8988T (cell line): ENCODE data around the gene RIMOC1.
"Not testable (repeated sequence)": the region's sequence is repeated elsewhere in the genome, so short reads cannot be mapped to it uniquely, and the experiment has no call there.

Experiments used
- DNase-seq: peaks from one replicate; pipeline ENCODE4 v3.0.0; 2011

Gene RIMOC1

GRCh38 chr5:41891066-41891707, 13.0 kb upstream of the RIMOC1 start:
- DNase-seq = no peak

DNA sequence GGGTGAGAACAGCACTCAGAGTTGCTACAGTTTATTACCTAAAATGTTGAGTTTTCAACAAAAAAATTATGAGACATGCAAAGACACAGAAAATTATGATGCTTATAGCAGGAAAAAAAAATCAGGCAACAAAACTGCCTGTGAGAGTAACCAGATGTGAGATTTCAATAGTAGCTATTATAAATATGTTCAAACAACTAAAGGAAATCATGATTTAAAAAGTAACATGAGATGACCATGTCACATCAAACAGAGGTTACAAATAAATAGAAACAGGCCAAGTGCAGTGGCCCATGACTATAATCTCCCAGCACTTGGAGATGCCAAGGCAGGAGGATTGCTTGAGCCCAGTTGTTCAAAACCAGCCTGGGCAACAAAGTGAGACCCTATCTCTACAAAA, 12.1 kb upstream of the RIMOC1 start:
- no peak for DNase-seq

DNA sequence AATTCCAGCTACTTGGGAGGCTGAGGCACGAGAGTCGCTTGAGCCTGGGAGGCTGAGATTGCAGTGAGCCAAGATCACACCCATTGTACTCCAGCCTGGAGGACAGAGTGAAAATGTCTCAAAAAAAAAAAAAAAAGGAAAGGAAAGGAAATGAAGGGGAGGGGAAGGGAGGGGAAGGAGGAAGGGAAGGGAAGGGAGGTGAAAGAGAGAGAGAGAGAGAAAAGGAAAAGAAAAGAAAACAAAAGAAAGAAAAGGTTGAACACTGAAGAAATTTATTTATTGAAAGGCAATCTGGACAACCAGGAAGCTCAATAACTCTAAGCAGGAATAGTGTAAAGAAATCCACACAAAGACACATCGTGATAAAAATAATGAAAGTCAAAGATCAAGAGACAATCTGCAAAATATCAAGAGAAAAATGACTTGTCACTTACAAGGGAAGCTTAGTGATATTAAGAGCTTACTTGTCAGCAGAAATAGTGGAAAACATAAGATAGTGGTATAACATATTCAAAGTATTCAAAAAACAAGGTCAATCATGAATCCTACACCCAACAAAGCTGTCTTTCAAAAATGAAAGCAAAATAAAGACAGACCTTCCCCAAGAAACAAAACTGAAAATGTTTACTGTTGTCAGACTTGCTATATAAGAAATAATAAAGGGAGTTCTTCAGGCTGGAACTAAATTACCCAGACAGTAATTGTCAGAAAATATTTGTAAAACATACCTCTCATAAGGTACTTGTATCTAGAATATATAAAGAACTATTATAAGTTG, 10.9 kb upstream of the RIMOC1 start:
- DNase-seq = no peak

GRCh38 chr5:41896230-41896629, 7.9 kb upstream of the RIMOC1 start:
- DNase-seq = no peak

DNA sequence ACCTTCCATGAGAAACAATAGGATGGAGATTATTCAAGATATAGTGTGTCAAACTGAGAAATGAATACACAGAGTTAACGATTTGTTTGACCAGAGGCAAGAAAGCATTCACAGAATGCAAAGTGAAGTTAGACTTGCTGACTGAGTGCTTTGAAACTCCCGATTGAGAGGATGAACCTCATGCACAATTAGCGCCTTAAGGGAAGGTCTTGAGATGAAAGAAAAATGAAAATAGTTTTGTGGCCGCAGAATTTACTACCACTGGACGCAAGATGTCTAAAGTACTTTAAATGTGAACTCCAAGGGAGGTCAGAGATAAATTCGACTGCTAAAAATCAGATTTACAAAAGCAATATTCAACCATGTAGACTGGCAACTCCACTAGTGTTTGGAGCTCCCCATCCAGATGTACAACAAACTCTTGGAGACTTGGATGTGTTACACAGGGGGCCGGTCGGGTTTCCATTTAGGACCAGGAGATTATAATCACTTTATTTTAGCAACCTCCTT, 707 bp upstream of the RIMOC1 start:
- DNase-seq = no peak

DNA sequence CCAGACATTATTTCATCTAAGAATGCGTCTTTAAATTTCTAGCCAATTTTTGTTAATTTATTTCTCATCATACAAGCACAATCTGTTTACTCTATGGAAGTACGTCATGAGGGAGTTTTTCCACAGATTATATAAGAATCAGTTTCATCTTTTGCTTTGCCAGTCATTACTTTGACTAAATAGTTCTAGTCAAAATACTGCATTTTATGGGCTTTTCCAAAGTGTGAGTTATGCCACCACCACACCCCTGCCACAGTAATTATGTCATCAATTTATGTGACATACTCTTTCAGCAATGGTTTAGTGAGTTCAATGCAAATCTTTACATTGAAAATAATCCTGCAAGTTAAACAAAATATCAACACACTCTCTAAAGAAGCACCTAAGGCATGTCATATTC, 2.0 kb downstream of the RIMOC1 start:
- DNase-seq = no peak

- no peak for DNase-seq
Measured at GRCh38 chr5:41908374-41909079, 4.4 kb downstream of the RIMOC1 start.

DNA sequence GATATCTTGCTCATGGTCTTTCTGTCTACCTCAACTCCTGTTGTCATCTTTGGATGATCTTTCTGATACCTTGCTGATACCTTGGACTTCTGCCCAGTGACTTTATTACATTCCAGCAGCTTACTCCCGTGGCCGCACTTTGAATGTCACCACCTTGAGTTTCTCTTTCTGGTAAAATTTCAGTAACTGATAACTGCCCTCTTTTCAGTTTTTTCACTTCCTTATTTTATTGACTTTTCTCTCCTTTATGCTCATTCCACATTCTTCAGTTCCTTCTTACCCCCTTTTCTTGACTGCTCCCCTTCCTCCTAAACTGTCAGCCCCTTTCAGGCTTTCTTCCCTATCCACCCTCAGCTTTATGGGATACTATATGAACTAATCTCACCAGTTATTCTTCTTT, 14.0 kb downstream of the RIMOC1 start:
- no peak for DNase-seq

- DNase-seq = no peak
Measured at GRCh38 chr5:41921166-41921565, 17.0 kb downstream of the RIMOC1 start.

DNA sequence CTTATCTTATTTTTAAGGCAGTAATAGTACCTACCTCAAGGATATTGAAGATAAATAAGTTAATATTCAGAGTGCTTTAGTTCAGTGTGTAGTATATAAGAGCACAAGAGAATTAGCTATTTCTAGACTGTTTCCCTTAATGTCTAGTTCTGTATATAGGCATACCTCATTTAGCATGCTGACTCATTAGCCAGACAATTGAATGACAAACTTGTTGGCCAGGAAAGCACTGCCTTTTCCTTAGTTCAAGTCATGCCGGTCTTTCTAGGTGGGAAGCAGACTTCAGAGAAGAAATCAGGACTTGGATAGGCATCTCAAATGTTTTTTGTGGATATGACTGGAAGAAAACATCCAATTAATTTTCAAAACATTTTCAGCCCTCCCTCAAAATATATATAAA, 17.7 kb downstream of the RIMOC1 start:
- no peak for DNase-seq

GRCh38 chr5:41924526-41924871, 20.4 kb downstream of the RIMOC1 start:
- DNase-seq = no peak

DNA sequence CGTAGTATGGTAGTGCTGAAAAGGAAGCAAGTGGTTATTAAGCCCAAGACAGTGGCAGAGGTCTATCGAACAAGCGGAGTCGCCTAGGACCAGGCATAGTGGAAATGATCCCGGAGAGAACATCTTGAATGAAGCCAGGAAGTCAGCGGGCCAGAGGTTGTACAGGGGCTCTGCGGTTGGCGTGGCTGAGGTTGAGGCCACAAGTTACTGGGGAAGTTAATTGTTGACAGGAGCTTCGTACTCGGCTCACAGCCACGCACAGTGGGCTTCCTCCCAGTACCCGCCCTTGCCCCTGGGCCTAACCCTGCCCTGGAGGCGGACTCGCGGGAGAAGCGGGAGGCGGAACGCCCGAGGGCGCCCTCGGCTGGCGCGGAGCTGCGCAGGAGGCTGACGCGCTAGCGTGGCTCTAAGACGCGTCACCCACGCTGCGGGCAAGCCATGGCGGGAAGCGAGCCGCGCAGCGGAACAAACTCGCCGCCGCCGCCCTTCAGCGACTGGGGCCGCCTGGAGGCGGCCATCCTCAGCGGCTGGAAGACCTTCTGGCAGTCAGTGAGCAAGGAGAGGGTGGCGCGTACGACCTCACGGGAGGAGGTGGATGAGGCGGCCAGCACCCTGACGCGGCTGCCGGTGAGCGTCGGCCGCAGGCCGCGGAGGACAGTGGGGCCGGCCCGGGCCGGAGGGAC, 20.9 kb downstream of the RIMOC1 start, which contains the start of gene FBXO4:
TSS of gene FBXO4 (plus strand) at position 410 of the 683 bp plus-strand sequence. CDS start at position 439, 29 bp downstream.
- DNase-seq = peak; percentile 35

DNA sequence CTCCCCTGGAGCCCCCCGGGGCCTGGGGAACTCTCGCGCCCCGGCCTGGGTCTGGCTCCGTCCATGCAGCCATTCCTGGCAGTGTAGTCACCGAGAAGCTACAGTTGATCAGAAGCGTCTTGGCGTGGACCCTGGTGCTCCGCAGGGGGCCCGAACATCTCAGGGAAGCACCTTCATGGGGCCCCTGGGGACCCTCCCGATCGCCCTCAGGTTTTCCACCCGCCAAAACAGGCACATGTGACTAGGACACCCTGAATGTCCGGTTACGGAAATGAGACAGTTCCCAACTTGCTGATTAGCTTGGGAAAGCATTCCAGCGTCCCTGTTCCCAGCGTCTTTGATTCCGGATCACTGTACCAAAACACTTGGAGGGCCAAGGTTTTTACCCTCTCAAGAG, 21.4 kb downstream of the RIMOC1 start:
- DNase-seq = no peak

GRCh38 chr5:41927604-41928003, 23.5 kb downstream of the RIMOC1 start:
- no peak for DNase-seq

DNA sequence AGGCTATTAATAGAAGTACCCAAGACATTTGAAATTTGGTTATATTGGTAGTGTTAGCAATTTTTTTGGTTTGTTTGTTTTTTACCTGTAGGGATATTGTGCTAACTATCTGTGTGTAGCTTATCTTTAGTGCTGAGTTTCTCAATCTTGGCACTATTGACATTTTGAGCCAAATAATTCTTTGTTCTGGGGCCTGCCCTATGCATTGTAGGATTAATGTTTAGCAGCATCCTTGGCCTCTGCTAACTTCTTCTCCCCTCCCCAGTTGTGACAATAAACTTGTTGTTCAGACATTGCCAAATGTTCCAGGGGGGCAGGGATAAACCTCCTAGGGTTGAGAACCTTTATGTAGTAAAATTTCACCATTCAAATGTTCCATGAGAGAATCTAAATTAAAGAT, 24.9 kb downstream of the RIMOC1 start:
- no peak for DNase-seq

DNA sequence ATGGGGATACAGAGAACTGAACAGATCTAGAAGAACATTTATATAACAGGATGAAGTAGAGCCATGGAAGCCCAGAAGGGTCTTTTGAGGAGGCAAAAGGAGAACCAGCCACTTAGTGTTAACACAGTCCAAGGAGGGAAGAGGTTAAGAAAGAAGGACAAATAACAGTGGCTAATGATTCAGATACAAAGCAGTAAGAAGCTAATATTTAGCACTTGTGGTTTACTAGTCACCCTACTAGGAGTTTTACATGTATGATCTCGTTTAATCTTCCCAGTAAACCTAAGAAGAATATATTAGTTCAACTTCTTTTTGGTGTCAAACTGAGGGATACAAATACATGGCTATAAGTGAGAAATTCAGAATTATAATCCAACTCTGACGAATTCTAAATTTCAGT, 28.6 kb downstream of the RIMOC1 start:
- DNase-seq = no peak

DNA sequence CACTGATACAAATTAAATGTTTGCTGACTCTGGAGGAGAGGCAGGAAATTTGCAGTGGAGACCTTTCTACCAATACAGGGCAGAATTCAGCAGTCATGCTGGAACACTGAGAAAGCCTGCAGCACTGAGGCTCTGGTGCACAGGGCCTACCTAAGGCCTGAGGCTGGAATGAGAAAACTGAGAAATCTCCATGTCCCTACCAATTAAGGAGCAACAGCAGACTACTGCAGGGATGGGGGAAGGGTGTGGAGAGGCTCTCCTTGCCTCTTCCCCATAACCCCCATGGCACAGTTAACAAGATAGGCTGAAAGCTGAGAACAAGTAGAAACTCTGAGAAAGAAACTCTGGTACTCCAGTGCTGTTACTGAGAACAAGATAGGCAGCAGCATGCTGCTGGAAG, 31.4 kb downstream of the RIMOC1 start:
- DNase-seq = no peak

DNA sequence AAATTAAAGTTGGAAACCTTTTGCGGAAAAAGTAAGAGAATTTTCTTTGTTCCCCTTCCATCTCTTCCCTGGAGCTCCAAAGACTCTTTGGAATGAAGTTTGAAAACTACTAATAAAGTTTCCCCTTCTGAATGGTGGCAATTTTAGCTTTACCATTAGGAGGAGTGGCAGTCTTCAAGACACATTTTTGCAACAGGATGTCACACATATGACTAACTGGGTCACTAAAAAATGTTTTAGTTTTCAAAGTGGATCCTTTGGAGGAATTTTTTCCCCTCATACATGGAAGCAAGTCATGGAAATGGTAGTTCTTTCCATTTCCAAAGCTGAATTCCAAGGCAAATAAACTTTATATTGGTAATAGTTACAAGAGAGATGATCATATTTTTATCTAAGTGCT, 36.5 kb downstream of the RIMOC1 start:
- DNase-seq = no peak

DNA sequence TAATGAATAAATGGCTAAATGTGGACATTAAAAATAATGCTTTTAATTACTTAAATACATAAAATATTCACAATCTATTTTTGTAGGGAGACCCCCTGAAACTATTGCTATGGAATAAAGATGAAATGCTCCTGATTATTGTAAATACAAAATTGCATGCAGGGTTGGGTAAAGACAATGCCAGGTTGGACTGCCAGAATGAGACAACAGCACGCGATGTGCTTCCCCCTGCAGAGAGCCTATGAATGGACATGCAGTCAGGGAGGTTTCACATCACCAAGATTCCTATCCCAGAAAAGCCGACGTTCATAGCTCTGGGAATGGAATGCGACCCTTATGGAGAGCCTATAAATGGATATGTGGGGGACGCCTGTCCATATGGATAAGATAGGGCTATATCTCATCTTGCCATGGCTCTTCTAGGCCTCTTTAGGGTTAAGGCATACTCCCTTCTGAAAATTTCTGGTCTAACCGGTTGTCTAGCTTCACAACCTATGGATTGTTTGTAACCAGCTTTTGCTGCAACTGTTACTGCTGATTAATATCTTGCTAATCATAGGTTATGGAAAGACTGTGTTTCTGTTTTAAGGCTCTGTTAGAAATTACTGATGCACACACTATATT, 41.3 kb downstream of the RIMOC1 start:
- DNase-seq = not testable (repeated sequence)

- no peak for DNase-seq
Measured at GRCh38 chr5:41951224-41951623, 47.1 kb downstream of the RIMOC1 start.
